Gastrocnemius medialis (tissue), 4 donors: Measurements from ENCODE around the gene ANO6.

Experiments used
- POLR2A ChIP-seq, 2 donors: fragments of 450-650 bp; IDR thresholded peaks; one replicate each; pipeline ENCODE4 v1.6.1; 2017; ENCODE audit warnings: antibody characterized with exemption in 2 of 2, mild to moderate bottlenecking in 2 of 2, moderate library complexity in 2 of 2
- TF ChIP-seq, protein P1 (sequence below), 5 experiments: fragments of 450-650 bp in 3 of 5; fragments of 200-600 bp in 2 of 5; sonication (generic) in 2 of 5; IDR thresholded peaks in 4 of 5; conservative IDR thresholded peaks in 1 of 5; 1 replicate in 4 of 5; 2 replicates in 1 of 5; pipeline ENCODE4 v1.5.1; 2016 to 2019; ENCODE audit warnings: antibody characterized with exemption in 5 of 5, mild to moderate bottlenecking in 3 of 5, moderate library complexity in 3 of 5

DNA sequence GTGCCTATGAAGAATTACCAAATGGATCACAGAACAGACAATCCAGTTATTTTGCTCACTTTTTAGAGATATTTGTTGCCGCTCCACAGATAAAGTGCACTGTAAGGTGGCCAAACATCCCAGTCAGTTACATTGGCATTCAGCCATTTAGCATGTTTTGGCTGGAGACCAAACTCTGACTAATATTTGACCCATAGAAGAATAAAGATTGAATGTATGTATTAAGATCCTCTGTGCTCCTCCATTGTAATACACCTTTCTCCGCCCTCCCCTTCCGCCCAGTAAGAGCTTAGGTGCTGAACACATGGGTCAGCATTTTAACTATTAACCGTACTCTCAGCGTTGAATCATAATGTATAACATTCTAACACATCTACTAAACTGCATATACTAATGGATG lies 163.4 kb downstream of the ANO6 start:
- TF ChIP-seq, protein P1, sequence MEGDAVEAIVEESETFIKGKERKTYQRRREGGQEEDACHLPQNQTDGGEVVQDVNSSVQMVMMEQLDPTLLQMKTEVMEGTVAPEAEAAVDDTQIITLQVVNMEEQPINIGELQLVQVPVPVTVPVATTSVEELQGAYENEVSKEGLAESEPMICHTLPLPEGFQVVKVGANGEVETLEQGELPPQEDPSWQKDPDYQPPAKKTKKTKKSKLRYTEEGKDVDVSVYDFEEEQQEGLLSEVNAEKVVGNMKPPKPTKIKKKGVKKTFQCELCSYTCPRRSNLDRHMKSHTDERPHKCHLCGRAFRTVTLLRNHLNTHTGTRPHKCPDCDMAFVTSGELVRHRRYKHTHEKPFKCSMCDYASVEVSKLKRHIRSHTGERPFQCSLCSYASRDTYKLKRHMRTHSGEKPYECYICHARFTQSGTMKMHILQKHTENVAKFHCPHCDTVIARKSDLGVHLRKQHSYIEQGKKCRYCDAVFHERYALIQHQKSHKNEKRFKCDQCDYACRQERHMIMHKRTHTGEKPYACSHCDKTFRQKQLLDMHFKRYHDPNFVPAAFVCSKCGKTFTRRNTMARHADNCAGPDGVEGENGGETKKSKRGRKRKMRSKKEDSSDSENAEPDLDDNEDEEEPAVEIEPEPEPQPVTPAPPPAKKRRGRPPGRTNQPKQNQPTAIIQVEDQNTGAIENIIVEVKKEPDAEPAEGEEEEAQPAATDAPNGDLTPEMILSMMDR (IDR thresholded peaks at IDR 0.05 in 4 of 5, conservative IDR thresholded peaks at IDR 0.05 in 1 of 5) = no peak
- TF ChIP-seq POLR2A (IDR thresholded peaks at IDR 0.05) = no peak
